ENCODE results near the gene DUSP12. TPM values are rescaled to one million over a fixed set of nuclear protein-coding genes. Genes with fewer than 3 reads are reported as not detected.

DUSP12 gene, protein sequence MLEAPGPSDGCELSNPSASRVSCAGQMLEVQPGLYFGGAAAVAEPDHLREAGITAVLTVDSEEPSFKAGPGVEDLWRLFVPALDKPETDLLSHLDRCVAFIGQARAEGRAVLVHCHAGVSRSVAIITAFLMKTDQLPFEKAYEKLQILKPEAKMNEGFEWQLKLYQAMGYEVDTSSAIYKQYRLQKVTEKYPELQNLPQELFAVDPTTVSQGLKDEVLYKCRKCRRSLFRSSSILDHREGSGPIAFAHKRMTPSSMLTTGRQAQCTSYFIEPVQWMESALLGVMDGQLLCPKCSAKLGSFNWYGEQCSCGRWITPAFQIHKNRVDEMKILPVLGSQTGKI
- 24.5 and 26.5 TPM in 2 replicates for polyA plus RNA-seq (2013)

DNA sequence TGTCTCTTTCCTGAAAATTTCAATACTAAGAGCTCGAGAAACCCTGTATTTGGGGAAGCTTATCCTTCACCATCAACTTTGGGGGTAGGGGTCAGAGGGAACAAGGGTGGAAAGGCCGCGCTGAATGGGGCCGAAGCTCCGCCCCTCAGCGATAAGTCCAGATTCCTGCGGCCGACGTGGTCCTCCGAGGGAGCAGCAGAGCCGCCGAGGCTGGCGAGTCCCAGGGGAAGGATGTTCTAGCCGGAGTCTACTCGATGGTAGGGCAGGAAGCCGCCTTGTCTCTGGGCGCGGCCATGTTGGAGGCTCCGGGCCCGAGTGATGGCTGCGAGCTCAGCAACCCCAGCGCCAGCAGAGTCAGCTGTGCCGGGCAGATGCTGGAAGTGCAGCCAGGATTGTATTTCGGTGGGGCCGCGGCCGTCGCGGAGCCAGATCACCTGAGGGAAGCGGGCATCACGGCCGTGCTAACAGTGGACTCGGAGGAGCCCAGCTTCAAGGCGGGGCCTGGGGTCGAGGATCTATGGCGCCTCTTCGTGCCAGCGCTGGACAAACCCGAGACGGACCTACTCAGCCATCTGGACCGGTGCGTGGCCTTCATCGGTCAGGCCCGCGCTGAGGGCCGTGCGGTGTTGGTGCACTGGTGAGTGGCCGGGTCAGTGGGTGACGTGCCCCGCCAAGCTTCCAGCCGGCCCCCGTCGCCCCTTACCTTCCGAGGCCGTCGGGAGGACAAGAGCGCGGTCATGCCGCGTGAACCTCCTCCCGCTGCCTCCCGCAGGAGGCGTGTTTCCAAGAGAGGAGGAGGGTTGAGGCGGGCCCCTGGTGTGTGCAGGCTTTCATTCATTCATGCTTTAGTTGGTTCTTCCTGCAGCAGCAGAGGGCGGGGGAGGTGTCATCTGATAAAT lies at the start of gene DUSP12:
DUSP12 (plus strand) TSS at position 278 of the 899 bp plus-strand sequence; CDS start at position 294, 16 bp downstream.
- H3K36me3 ChIP-seq (ENCODE audit: control insufficient read depth in 1 of 2, insufficient read depth in 2 of 2, low read length in 2 of 2) = peaks cover 7 to 14% of the 10 kb centered on the region in 2 experiments
- peak; percentile 93 to 95 for DNase-seq
- peak within 1 kb of the TSS; percentile 95 for H3K9ac ChIP-seq (ENCODE audit: low read length)
- peak within 1 kb of the TSS; percentile 99 for H4K8ac ChIP-seq (ENCODE audit: low read depth, low read length)
- H2BK12ac ChIP-seq (ENCODE audit: low read length) = no peak within 1 kb of the TSS
- H2BK5ac ChIP-seq (ENCODE audit: low read depth, low read length, poor library complexity) = peak within 1 kb of the TSS; percentile 94
- H3K9me3 ChIP-seq (ENCODE audit: insufficient read depth, low read depth, low read length) = no peaks in the 10 kb centered on the region
- H3K23ac ChIP-seq (ENCODE audit: low read length) = no peak within 1 kb of the TSS
- H3K18ac ChIP-seq (ENCODE audit: low read length) = peak within 1 kb of the TSS; percentile 94
- peak within 1 kb of the TSS; percentile 94 for H3K27ac ChIP-seq (ENCODE audit: low read depth, low read length)
- peak within 1 kb of the TSS; percentile 76 for H3K4me2 ChIP-seq (ENCODE audit: low read length)
- H3K79me2 ChIP-seq (ENCODE audit: control insufficient read depth, insufficient read depth, low read length, poor library complexity) = peaks cover 6% of the 10 kb centered on the region
- peak within 1 kb of the TSS; percentile 97 for H4K91ac ChIP-seq (ENCODE audit: low read depth, low read length)
- H4K12ac ChIP-seq (ENCODE audit: low read depth, low read length) = peak within 1 kb of the TSS; percentile 97
- no peak within 1 kb of the TSS for H2AK5ac ChIP-seq (ENCODE audit: low read length)
- H3K4me3 ChIP-seq (ENCODE audit: low read depth, low read length) = peak within 1 kb of the TSS; percentile 83
- peak within 1 kb of the TSS; percentile 78 for H2AFZ ChIP-seq (ENCODE audit: insufficient read depth, low read length, poor library complexity)
- peak within 1 kb of the TSS; percentile 95 for H3K14ac ChIP-seq (ENCODE audit: low read length)
- peaks cover 0 to 1% of the 10 kb centered on the region in 2 experiments for H3K4me1 ChIP-seq (ENCODE audit: control insufficient read depth in 1 of 2, insufficient read depth in 2 of 2, low read length in 2 of 2)
- peaks cover 5% of the 10 kb centered on the region for H3K79me1 ChIP-seq (ENCODE audit: low read length)
- peak within 1 kb of the TSS; percentile 56 for H3K4ac ChIP-seq (ENCODE audit: low read depth, low read length)
- peak within 1 kb of the TSS; percentile 81 for H2BK120ac ChIP-seq (ENCODE audit: insufficient read depth, low read length, poor library complexity)
- no peaks in the 10 kb centered on the region for H3K27me3 ChIP-seq (ENCODE audit: insufficient read depth, low read length)
- WGBS (ENCODE audit: extremely low coverage, insufficient coverage, insufficient read length) = no CpG with 5 or more reads among the region's 65 CpGs

DNA sequence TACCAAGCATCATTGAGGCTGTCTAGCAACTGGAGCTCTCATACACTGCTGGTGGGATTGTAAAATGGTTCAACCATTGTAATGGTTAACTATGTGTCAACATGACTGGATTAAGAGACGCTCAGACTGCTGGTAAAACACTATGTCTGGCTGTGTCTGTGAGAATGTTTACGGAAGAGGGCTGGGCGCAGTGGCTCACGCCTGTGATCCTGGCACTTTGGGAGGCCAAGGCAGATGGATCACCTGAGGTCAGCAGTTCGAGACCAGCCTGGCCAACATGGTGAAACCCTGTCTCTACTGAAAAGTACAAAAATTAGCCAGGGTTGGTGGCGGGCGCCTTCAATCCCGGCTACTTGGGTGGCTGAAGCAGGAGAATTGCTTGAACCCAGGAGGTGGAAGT lies 47.3 kb upstream of the DUSP12 start:
- no peaks in the 10 kb centered on the region for H3K79me1 ChIP-seq (ENCODE audit: low read length)
- no CpG with 5 or more reads among the region's 8 CpGs for WGBS (ENCODE audit: extremely low coverage, insufficient coverage, insufficient read length)
- no peak overlapping the region for H2AK5ac ChIP-seq (ENCODE audit: low read length)
- no peak overlapping the region for H3K18ac ChIP-seq (ENCODE audit: low read length)
- H3K79me2 ChIP-seq (ENCODE audit: control insufficient read depth, insufficient read depth, low read length, poor library complexity) = no peaks in the 10 kb centered on the region
- H2BK12ac ChIP-seq (ENCODE audit: low read length) = no peak overlapping the region
- no peak overlapping the region for H3K4ac ChIP-seq (ENCODE audit: low read depth, low read length)
- no peak overlapping the region for H2BK120ac ChIP-seq (ENCODE audit: insufficient read depth, low read length, poor library complexity)
- H4K12ac ChIP-seq (ENCODE audit: low read depth, low read length) = no peak overlapping the region
- H2BK5ac ChIP-seq (ENCODE audit: low read depth, low read length, poor library complexity) = no peak overlapping the region
- no peaks in the 10 kb centered on the region for H3K36me3 ChIP-seq (ENCODE audit: control insufficient read depth in 1 of 2, insufficient read depth in 2 of 2, low read length in 2 of 2)
- H3K4me2 ChIP-seq (ENCODE audit: low read length) = no peak overlapping the region
- DNase-seq = no peak
- H3K4me1 ChIP-seq (ENCODE audit: control insufficient read depth in 1 of 2, insufficient read depth in 2 of 2, low read length in 2 of 2) = peaks cover 0 to 3% of the 10 kb centered on the region in 2 experiments
- H3K27ac ChIP-seq (ENCODE audit: low read depth, low read length) = no peak overlapping the region
- no peak overlapping the region for H3K14ac ChIP-seq (ENCODE audit: low read length)
- H3K4me3 ChIP-seq (ENCODE audit: low read depth, low read length) = no peak overlapping the region
- H3K9me3 ChIP-seq (ENCODE audit: insufficient read depth, low read depth, low read length) = no peaks in the 10 kb centered on the region
- H3K23ac ChIP-seq (ENCODE audit: low read length) = no peak overlapping the region
- H3K27me3 ChIP-seq (ENCODE audit: insufficient read depth, low read length) = no peaks in the 10 kb centered on the region
- no peak overlapping the region for H2AFZ ChIP-seq (ENCODE audit: insufficient read depth, low read length, poor library complexity)
- no peak overlapping the region for H4K8ac ChIP-seq (ENCODE audit: low read depth, low read length)
- H4K91ac ChIP-seq (ENCODE audit: low read depth, low read length) = no peak overlapping the region
- no peak overlapping the region for H3K9ac ChIP-seq (ENCODE audit: low read length)

DNA sequence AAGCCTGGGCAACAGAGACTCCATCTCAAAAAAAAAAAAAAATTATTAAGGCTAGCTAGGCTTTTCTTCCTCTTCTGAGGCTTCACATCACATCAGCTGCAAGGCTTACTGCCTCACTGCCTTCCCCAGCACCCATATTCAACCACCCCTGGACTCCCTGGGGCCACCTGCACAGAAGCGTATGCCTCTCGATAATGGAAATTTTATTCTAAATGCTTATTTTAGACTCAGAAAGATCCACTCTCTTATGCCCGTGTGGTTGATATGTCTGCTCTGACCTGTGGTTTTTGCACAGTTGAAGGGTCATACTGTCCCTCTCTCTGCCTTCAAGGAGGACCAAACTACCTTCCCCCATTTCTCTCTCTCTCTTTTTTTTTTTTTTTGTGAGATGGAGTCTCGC lies 44.0 kb upstream of the DUSP12 start:
- DNase-seq = no peak
- no peak overlapping the region for H3K14ac ChIP-seq (ENCODE audit: low read length)
- H2BK5ac ChIP-seq (ENCODE audit: low read depth, low read length, poor library complexity) = no peak overlapping the region
- H3K36me3 ChIP-seq (ENCODE audit: control insufficient read depth in 1 of 2, insufficient read depth in 2 of 2, low read length in 2 of 2) = no peaks in the 10 kb centered on the region
- no peak overlapping the region for H4K91ac ChIP-seq (ENCODE audit: low read depth, low read length)
- H2BK12ac ChIP-seq (ENCODE audit: low read length) = no peak overlapping the region
- H3K9ac ChIP-seq (ENCODE audit: low read length) = no peak overlapping the region
- no peaks in the 10 kb centered on the region for H3K9me3 ChIP-seq (ENCODE audit: insufficient read depth, low read depth, low read length)
- H2AK5ac ChIP-seq (ENCODE audit: low read length) = no peak overlapping the region
- H4K8ac ChIP-seq (ENCODE audit: low read depth, low read length) = no peak overlapping the region
- no peak overlapping the region for H4K12ac ChIP-seq (ENCODE audit: low read depth, low read length)
- H3K27ac ChIP-seq (ENCODE audit: low read depth, low read length) = no peak overlapping the region
- H3K4me3 ChIP-seq (ENCODE audit: low read depth, low read length) = no peak overlapping the region
- no peak overlapping the region for H3K4me2 ChIP-seq (ENCODE audit: low read length)
- peaks cover 0 to 3% of the 10 kb centered on the region in 2 experiments for H3K4me1 ChIP-seq (ENCODE audit: control insufficient read depth in 1 of 2, insufficient read depth in 2 of 2, low read length in 2 of 2)
- no peak overlapping the region for H2AFZ ChIP-seq (ENCODE audit: insufficient read depth, low read length, poor library complexity)
- no peaks in the 10 kb centered on the region for H3K79me2 ChIP-seq (ENCODE audit: control insufficient read depth, insufficient read depth, low read length, poor library complexity)
- no peak overlapping the region for H2BK120ac ChIP-seq (ENCODE audit: insufficient read depth, low read length, poor library complexity)
- no CpG with 5 or more reads among the region's 4 CpGs for WGBS (ENCODE audit: extremely low coverage, insufficient coverage, insufficient read length)
- H3K27me3 ChIP-seq (ENCODE audit: insufficient read depth, low read length) = no peaks in the 10 kb centered on the region
- no peak overlapping the region for H3K4ac ChIP-seq (ENCODE audit: low read depth, low read length)
- H3K79me1 ChIP-seq (ENCODE audit: low read length) = no peaks in the 10 kb centered on the region
- H3K18ac ChIP-seq (ENCODE audit: low read length) = no peak overlapping the region
- no peak overlapping the region for H3K23ac ChIP-seq (ENCODE audit: low read length)

DNA sequence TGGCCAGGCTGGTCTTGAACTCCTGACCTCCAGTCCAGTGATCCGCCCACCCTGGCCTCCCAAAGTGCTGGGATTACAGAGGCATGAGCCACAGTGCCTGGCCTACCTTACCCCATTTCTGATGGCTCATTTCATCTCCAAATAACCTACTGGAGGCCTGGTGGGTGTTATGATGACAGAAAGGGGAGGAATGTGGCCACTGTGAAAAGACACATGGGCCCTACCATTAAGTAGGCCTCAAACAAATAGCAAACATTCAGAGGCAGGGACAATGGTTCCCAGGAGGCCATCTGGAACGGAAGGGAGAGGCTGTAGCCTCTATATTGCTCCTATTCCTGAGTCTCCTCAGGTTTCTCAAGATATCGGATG lies 43.5 kb upstream of the DUSP12 start:
- H3K79me1 ChIP-seq (ENCODE audit: low read length) = no peaks in the 10 kb centered on the region
- H3K27me3 ChIP-seq (ENCODE audit: insufficient read depth, low read length) = no peaks in the 10 kb centered on the region
- no peak overlapping the region for H4K12ac ChIP-seq (ENCODE audit: low read depth, low read length)
- no peak overlapping the region for H3K9ac ChIP-seq (ENCODE audit: low read length)
- no peak overlapping the region for H3K18ac ChIP-seq (ENCODE audit: low read length)
- no peak overlapping the region for H3K4me2 ChIP-seq (ENCODE audit: low read length)
- no peak overlapping the region for H2BK12ac ChIP-seq (ENCODE audit: low read length)
- H3K36me3 ChIP-seq (ENCODE audit: control insufficient read depth in 1 of 2, insufficient read depth in 2 of 2, low read length in 2 of 2) = no peaks in the 10 kb centered on the region
- WGBS (ENCODE audit: extremely low coverage, insufficient coverage, insufficient read length) = no CpG with 5 or more reads among the region's 3 CpGs
- H3K4me1 ChIP-seq (ENCODE audit: control insufficient read depth in 1 of 2, insufficient read depth in 2 of 2, low read length in 2 of 2) = peaks cover 0 to 3% of the 10 kb centered on the region in 2 experiments
- H3K4ac ChIP-seq (ENCODE audit: low read depth, low read length) = no peak overlapping the region
- no peak for DNase-seq
- H2AK5ac ChIP-seq (ENCODE audit: low read length) = no peak overlapping the region
- H4K91ac ChIP-seq (ENCODE audit: low read depth, low read length) = no peak overlapping the region
- H3K27ac ChIP-seq (ENCODE audit: low read depth, low read length) = no peak overlapping the region
- H2BK120ac ChIP-seq (ENCODE audit: insufficient read depth, low read length, poor library complexity) = no peak overlapping the region
- no peak overlapping the region for H3K23ac ChIP-seq (ENCODE audit: low read length)
- no peak overlapping the region for H3K4me3 ChIP-seq (ENCODE audit: low read depth, low read length)
- no peak overlapping the region for H2BK5ac ChIP-seq (ENCODE audit: low read depth, low read length, poor library complexity)
- no peak overlapping the region for H2AFZ ChIP-seq (ENCODE audit: insufficient read depth, low read length, poor library complexity)
- H3K14ac ChIP-seq (ENCODE audit: low read length) = no peak overlapping the region
- no peaks in the 10 kb centered on the region for H3K79me2 ChIP-seq (ENCODE audit: control insufficient read depth, insufficient read depth, low read length, poor library complexity)
- no peak overlapping the region for H4K8ac ChIP-seq (ENCODE audit: low read depth, low read length)
- H3K9me3 ChIP-seq (ENCODE audit: insufficient read depth, low read depth, low read length) = no peaks in the 10 kb centered on the region
